Activated CD4-positive, CD25-positive, alpha-beta regulatory T cell treated with anti-CD3 and anti-CD28 coated beads, Interleukin-2, amount 50 U/mL, for 16 hours (primary cell): Measurements from ENCODE around the gene SRRT.

ENCODE experiments used
- DNase-seq: peaks from one replicate; pipeline ENCODE4 v3.0.0-alpha.2; 2020; ENCODE audit warnings: low read depth, low spot score

The SRRT gene

GRCh38 chr7:100855515-100855914, 19.4 kb upstream of the SRRT start:
- no peak for DNase-seq

GRCh38 chr7:100856871-100857282, 18.0 kb upstream of the SRRT start:
- DNase-seq = no peak

GRCh38 chr7:100859856-100860255, 15.0 kb upstream of the SRRT start:
- DNase-seq = no peak

DNA sequence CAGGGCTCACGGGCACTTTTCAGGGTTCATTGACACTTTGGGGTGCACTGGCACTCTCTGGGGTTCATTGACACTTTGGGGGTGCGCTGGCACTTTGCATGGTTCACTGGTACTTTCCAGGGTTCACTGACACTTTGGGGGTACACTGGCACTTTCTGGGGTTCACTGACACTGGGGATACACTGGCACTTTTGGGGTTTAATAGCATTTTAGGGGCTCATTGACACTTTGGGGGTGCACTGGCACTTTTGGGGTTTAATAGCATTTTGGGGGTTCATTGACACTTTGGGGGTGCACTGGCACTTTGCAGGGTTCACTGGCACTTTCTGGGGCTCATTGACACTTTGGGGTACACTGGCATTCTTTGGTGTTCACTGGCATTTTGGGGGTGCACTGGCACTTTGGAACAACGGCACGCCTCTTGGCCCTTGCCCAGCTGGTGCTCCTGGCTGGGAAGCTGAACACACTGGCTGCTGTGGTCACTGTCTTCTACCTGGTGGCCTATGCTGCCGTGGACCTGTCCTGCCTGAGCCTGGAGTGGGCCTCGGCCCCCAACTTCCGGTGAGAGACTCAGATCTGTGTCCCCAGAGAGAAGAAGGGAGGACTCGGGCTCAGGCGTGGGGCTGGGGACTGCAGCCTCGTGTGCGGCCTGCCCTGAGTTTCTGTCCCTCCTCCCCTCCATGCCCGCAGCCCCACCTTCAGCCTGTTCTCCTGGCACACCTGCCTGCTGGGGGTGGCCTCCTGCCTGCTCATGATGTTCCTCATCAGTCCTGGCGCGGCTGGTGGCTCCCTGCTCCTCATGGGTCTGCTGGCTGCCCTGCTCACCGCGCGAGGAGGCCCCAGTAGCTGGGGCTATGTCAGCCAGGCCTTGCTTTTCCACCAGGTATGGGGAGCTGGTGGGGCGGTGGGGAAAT, 13.9 kb upstream of the SRRT start:
- DNase-seq = no peak

- DNase-seq = no peak
Measured at GRCh38 chr7:100861616-100861985, 13.3 kb upstream of the SRRT start.

GRCh38 chr7:100863406-100863950, 11.4 kb upstream of the SRRT start:
- DNase-seq = no peak

GRCh38 chr7:100864263-100864845, 10.5 kb upstream of the SRRT start:
- DNase-seq = no peak

DNA sequence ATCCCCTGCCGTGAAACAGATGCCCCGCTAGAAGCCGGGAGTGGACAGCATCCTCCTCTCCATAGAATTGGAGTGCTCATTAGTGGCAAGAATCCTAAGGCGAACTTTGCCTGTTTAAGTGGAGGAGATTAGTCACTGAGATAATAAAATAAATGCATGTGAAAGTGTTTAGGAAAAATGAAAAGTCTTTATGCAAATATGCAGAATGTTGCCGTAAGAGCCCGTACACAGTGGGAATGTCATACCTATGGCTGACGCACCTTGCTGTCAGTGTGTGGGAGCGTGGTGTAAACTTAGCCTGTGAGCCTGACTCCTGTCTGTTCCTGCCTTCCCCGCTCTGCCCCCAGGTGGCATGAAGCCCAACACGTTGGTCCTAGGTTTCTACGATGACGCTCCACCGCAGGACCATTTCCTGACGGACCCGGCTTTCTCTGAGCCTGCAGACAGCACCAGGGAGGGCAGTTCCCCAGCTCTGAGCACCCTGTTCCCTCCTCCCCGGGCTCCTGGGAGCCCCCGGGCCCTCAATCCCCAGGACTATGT, 9.5 kb upstream of the SRRT start:
- no peak for DNase-seq

- DNase-seq = no peak
Measured at GRCh38 chr7:100865938-100866728, 8.8 kb upstream of the SRRT start.

DNA sequence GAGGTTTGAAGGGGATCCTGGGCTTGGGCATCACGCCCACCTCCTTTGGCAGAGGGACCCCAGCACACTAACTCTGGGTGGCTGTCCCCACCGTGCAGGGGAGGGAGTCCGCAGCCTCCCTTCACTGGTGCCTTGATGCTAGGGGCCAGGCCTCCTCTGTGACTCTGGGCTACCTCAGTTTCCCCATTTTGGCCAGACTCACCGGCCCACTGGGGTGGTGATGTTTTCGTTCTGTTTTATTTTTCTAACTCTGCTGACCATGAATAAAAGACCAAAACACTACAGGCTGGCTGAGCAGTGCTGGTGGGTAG, 8.2 kb upstream of the SRRT start:
- DNase-seq = no peak

- no peak for DNase-seq
Measured at GRCh38 chr7:100867040-100867775, 7.7 kb upstream of the SRRT start, which contains the start of gene TRIP6. TSS of gene TRIP6 (plus strand) at chr7:100867387. CDS start at chr7:100867498, 111 bp downstream.

DNA sequence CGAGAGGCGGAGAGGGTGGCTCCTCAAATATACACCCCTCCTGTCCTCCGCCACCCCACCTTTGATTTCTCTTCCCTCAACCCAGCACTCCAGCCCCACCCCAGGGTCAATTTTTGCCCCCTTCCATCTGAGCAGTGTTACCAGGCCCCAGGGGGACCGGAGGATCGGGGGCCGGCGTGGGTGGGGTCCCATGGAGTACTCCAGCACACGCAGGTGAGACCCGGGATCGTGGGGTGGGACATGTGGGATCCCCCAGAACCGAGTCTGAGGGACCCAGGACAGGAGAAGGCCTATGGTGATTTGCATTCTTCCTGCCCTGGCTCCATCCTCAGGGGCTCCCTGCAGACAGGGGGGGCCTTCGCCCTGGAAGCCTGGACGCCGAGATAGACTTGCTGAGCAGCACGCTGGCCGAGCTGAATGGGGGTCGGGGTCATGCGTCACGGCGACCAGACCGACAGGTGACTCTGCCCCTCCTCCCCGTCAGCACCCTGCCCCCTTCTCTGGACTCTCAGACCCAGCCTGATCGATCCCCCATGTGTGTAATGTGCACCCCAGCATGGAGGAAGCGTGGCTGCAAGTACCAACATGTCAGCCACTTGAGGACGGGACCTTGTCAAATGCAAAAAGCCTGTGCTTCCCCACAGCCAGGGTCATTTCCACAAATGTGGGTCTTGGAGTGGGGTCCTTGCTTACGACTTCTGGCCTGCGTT, 7.0 kb upstream of the SRRT start:
- no peak for DNase-seq

DNA sequence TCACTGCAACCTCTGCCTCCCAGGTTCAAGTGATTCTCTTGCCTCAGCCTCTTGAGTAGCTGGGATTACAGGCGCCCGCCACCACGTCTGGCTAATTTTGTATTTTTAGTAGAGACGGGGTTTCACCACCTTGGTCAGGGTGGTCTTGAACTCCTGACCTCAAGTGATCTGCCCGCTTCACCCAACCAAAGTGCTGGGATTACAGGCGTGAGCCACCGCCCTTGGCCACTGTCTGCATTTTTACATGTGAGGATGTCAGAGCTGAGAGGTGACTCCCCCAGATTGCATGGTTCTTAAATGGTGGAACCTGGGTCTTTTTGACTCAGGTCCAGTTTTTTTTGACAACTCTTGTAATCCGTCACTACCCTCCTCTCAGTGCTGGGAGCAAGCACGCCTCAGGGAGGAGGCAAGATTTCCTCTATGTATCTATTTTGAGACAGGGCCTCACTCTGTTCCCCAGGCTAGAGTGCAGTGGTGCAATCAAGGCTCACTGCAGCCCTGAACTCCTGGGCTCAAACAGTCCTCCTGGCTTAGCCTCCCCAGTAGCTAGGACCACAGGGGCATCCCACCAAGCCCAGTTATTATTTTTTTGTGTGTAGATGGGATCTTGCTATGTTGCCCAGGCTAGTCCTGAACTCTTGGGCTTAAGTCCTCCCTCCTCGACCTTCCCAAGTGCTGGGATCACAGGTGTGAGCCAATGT, 1.2 kb upstream of the SRRT start:
- DNase-seq = no peak

- DNase-seq = no peak
Measured at GRCh38 chr7:100874300-100874576, 665 bp upstream of the SRRT start.

DNA sequence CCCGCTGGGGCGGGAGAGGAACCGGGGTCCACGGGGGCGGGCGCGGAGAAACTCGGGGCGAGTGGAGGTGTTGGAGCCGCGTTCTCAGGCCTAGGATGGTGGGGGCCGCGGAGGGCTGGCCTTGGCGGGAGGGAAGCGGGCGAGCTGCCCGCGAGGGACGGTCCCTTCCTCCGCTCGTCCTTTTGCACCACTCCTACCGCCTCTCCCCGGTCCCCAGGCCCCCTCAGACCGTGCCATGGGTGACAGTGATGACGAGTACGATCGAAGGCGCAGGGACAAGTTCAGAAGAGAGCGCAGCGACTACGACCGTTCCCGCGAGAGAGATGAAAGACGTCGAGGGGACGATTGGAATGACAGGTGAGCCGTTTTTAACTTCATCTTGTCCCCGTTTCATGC, 451 bp downstream of the SRRT start:
- DNase-seq = no peak

- DNase-seq = no peak
Measured at GRCh38 chr7:100878013-100878412, 3.1 kb downstream of the SRRT start.

- DNase-seq = no peak
Measured at GRCh38 chr7:100878685-100879084, 3.8 kb downstream of the SRRT start.

GRCh38 chr7:100879685-100880261, 4.9 kb downstream of the SRRT start:
- no peak for DNase-seq

DNA sequence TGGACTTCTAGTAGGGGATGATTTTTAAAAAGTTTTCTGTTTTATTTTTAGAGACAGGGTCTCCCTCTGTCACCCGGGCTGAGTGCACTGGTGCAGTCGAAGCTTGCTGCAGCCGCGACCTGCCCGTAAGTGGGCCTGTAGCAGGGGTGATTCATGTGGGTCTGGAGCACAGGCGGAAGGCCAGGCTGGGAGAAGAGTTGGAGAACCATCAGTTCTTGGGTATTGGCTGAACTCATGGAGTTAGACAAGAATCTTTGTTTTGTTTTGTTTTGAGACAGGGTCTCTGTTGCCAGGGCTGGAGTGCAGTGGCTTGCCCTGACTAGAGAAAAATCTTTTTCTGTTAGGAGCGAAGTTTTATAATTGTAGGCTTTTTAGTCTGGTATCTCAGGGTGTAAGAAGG, 5.7 kb downstream of the SRRT start:
- no peak for DNase-seq

- DNase-seq = no peak
Measured at GRCh38 chr7:100881136-100881535, 6.2 kb downstream of the SRRT start.
